Measurements from ENCODE around the gene LRRC17.

DNA sequence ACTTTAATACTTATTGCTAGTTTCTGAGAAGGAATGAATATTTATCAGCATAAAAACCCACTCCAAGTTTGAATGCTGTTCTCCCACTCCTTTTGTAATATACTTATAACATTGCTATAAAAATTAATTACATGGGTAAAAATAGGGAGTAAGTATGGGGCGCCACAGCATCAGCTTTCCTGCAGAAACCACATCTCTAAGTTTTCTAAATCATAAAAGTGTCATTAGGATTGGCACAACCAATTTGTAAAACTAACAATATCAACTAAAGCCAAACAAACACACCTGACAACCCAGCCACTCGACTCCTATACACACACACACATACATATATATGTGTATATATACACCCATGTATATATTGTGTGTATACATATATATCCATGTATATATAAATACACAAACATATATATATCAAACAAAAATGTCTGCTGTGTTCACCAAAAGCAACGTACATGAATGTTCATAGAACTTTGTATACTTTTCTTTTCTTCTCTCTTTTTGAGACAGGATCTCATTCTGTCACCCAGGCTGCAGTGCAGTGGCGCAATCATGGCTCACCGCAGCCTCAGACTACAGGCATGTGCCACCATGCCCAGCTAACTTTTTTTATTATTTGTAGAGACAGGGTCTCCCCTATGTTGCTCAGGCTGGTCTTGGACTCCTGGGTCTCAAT lies 14.8 kb upstream of the LRRC17 start:
- TF ChIP-seq, protein P1, sequence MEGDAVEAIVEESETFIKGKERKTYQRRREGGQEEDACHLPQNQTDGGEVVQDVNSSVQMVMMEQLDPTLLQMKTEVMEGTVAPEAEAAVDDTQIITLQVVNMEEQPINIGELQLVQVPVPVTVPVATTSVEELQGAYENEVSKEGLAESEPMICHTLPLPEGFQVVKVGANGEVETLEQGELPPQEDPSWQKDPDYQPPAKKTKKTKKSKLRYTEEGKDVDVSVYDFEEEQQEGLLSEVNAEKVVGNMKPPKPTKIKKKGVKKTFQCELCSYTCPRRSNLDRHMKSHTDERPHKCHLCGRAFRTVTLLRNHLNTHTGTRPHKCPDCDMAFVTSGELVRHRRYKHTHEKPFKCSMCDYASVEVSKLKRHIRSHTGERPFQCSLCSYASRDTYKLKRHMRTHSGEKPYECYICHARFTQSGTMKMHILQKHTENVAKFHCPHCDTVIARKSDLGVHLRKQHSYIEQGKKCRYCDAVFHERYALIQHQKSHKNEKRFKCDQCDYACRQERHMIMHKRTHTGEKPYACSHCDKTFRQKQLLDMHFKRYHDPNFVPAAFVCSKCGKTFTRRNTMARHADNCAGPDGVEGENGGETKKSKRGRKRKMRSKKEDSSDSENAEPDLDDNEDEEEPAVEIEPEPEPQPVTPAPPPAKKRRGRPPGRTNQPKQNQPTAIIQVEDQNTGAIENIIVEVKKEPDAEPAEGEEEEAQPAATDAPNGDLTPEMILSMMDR (conservative IDR thresholded peaks at IDR 0.05; ENCODE audit: low read depth, low read length), result no peak
- no peak for TF ChIP-seq EZH2 (IDR thresholded peaks at IDR 0.05; ENCODE audit: low read length, unreplicated experiment)
- TF ChIP-seq EZH2phosphoT487 (IDR thresholded peaks at IDR 0.05; ENCODE audit: borderline replicate concordance, low read length), result no peak
